Loucy (cell line): ENCODE results near the gene CCDC38.

Experiments used
- H2AFZ ChIP-seq: fragments of 200-600 bp; sonication (generic); 2 replicates; pipeline ENCODE4 v1.6.0; 2016; ENCODE audit warnings: antibody characterized with exemption, mild to moderate bottlenecking, low read length, moderate library complexity
- H3F3A ChIP-seq: fragments of 200-600 bp; 2 replicates; pipeline ENCODE4 v1.6.0; 2016; ENCODE audit warnings: antibody characterized with exemption, low read depth, mild to moderate bottlenecking
- H3K27me3 ChIP-seq: fragments of 200-600 bp; sonication (generic); 2 replicates; pipeline ENCODE4 v1.6.1; 2014; ENCODE audit warnings: low read length, mild to moderate bottlenecking; ENCODE audit not compliant: insufficient read depth, poor library complexity, severe bottlenecking
- H3K36me3 ChIP-seq: fragments of 200-600 bp; sonication (generic); 2 replicates; pipeline ENCODE4 v1.6.1; 2016; ENCODE audit warnings: low read length; ENCODE audit not compliant: insufficient read depth
- H3K4me1 ChIP-seq: fragments of 200-600 bp; sonication (generic); 2 replicates; pipeline ENCODE4 v1.5.1; 2014; ENCODE audit warnings: low read length, mild to moderate bottlenecking; ENCODE audit not compliant: insufficient read depth, poor library complexity, severe bottlenecking
- H3K4me2 ChIP-seq: fragments of 200-600 bp; sonication (generic); 2 replicates; pipeline ENCODE4 v1.6.0; 2014; ENCODE audit warnings: antibody characterized with exemption, low read length, low read depth, mild to moderate bottlenecking; ENCODE audit not compliant: poor library complexity, severe bottlenecking
- H3K4me3 ChIP-seq: fragments of 200-600 bp; sonication (generic); 2 replicates; pipeline ENCODE4 v1.5.1; 2014; ENCODE audit warnings: low read length, mild to moderate bottlenecking, mixed read lengths; ENCODE audit not compliant: poor library complexity, severe bottlenecking
- H3K79me2 ChIP-seq: fragments of 200-600 bp; sonication (generic); 2 replicates; pipeline ENCODE4 v1.6.1; 2014; ENCODE audit warnings: low read length; ENCODE audit not compliant: insufficient read depth
- H3K9ac ChIP-seq: fragments of 200-600 bp; sonication (generic); 2 replicates; pipeline ENCODE4 v1.6.0; 2014; ENCODE audit warnings: mild to moderate bottlenecking, low read depth, low read length, moderate library complexity; ENCODE audit not compliant: poor library complexity, severe bottlenecking
- H3K9me2 ChIP-seq: fragments of 200-600 bp; sonication (generic); replicated peaks from 2 replicates; pipeline ENCODE4 v1.6.1; 2016; ENCODE audit warnings: low read depth, low read length, mixed read lengths
- H3K9me3 ChIP-seq: fragments of 200-600 bp; sonication (generic); 2 replicates; pipeline ENCODE4 v1.6.1; 2014; ENCODE audit warnings: mild to moderate bottlenecking, antibody characterized with exemption, low read length, low read depth; ENCODE audit not compliant: insufficient read depth
- H4K20me1 ChIP-seq: fragments of 200-600 bp; sonication (generic); 2 replicates; pipeline ENCODE4 v1.6.0; 2014; ENCODE audit warnings: antibody characterized with exemption, low read length, mild to moderate bottlenecking; ENCODE audit not compliant: insufficient read depth, poor library complexity, severe bottlenecking
- EZH2phosphoT487 ChIP-seq: fragments of 200-600 bp; IDR thresholded peaks from 2 replicates; pipeline ENCODE4 v1.6.1; 2018; ENCODE audit warnings: antibody characterized with exemption, mild to moderate bottlenecking, moderate library complexity, borderline replicate concordance
- TF ChIP-seq, protein P1 (sequence below): fragments of 200-600 bp; sonication (generic); conservative IDR thresholded peaks from 2 replicates; pipeline ENCODE4 v1.5.1; 2014; ENCODE audit warnings: mild to moderate bottlenecking, antibody characterized with exemption, low read length

The CCDC38 gene

GRCh38 chr12:95953000-95953399, 10.6 kb upstream of the CCDC38 start:
- no peaks in the 10 kb centered on the region for H3F3A ChIP-seq

GRCh38 chr12:95951515-95951914, 9.1 kb upstream of the CCDC38 start:
- H3K4me2 ChIP-seq, result no peak overlapping the region

More at GRCh38 chr12:95953000-95953399, 10.6 kb upstream of the CCDC38 start:
- Histone ChIP-seq H3K79me2 (no peaks in the 10 kb centered on the region), H2AFZ (no peak overlapping the region), H3K4me2 (no peak overlapping the region), H4K20me1 (no peaks in the 10 kb centered on the region), H3K27me3 (no peaks in the 10 kb centered on the region), H3K9ac (no peak overlapping the region), H3K4me1 (no peaks in the 10 kb centered on the region), H3K9me3 (no peaks in the 10 kb centered on the region), H3K9me2 (no peaks in the 10 kb centered on the region), H3K36me3 (no peaks in the 10 kb centered on the region), H3K4me3 (no peak overlapping the region)
- TF ChIP-seq EZH2phosphoT487, result no peak
- TF ChIP-seq, protein P1, sequence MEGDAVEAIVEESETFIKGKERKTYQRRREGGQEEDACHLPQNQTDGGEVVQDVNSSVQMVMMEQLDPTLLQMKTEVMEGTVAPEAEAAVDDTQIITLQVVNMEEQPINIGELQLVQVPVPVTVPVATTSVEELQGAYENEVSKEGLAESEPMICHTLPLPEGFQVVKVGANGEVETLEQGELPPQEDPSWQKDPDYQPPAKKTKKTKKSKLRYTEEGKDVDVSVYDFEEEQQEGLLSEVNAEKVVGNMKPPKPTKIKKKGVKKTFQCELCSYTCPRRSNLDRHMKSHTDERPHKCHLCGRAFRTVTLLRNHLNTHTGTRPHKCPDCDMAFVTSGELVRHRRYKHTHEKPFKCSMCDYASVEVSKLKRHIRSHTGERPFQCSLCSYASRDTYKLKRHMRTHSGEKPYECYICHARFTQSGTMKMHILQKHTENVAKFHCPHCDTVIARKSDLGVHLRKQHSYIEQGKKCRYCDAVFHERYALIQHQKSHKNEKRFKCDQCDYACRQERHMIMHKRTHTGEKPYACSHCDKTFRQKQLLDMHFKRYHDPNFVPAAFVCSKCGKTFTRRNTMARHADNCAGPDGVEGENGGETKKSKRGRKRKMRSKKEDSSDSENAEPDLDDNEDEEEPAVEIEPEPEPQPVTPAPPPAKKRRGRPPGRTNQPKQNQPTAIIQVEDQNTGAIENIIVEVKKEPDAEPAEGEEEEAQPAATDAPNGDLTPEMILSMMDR, result no peak

GRCh38 chr12:95949477-95950206, 7.2 kb upstream of the CCDC38 start:
- Histone ChIP-seq H3K9me2 (no peaks in the 10 kb centered on the region), H3K4me1 (no peaks in the 10 kb centered on the region), H3K27me3 (no peaks in the 10 kb centered on the region), H3K79me2 (no peaks in the 10 kb centered on the region), H2AFZ (no peak overlapping the region), H3K9me3 (no peaks in the 10 kb centered on the region), H3K4me3 (no peak overlapping the region), H3K4me2 (no peak overlapping the region), H3F3A (no peaks in the 10 kb centered on the region), H3K36me3 (no peaks in the 10 kb centered on the region), H4K20me1 (no peaks in the 10 kb centered on the region), H3K9ac (no peak overlapping the region)
- TF ChIP-seq EZH2phosphoT487, result no peak
- TF ChIP-seq, protein P1, result no peak

More at GRCh38 chr12:95951515-95951914, 9.1 kb upstream of the CCDC38 start:
- Histone ChIP-seq H3K9ac (no peak overlapping the region), H2AFZ (no peak overlapping the region), H3K9me2 (no peaks in the 10 kb centered on the region), H3K4me3 (no peak overlapping the region), H3K79me2 (no peaks in the 10 kb centered on the region), H3K36me3 (no peaks in the 10 kb centered on the region), H4K20me1 (no peaks in the 10 kb centered on the region), H3F3A (no peaks in the 10 kb centered on the region), H3K4me1 (no peaks in the 10 kb centered on the region), H3K27me3 (no peaks in the 10 kb centered on the region), H3K9me3 (no peaks in the 10 kb centered on the region)
- TF ChIP-seq, protein P1, result no peak
- no peak for TF ChIP-seq EZH2phosphoT487
